ENCODE results near the gene C17orf50. TPM values are rescaled to one million over a fixed set of nuclear protein-coding genes. Genes with fewer than 3 reads are reported as not detected.

Gene C17orf50
- total RNA-seq, 1 experiment from 2014 or later, result not detected

- Histone ChIP-seq H2AFZ (no peak overlapping the region), H3K27ac (no peak overlapping the region), H3K4me3 (no peak overlapping the region), H3K36me3 (ENCODE audit: low read depth) (0 out of 2 replicates have a peak, but pooled peaks cover 6% of the 10 kb centered on the region), H3K9me3 (ENCODE audit: insufficient read depth, low read depth) (no peaks in the 10 kb centered on the region), H3K4me2 (no peak overlapping the region), H4K20me1 (ENCODE audit: insufficient read depth) (no peaks in the 10 kb centered on the region), H3K79me2 (ENCODE audit: low read depth) (no peaks in the 10 kb centered on the region), H3K27me3 (ENCODE audit: insufficient read depth, low read depth) (no peaks in the 10 kb centered on the region), H3K9me2 (ENCODE audit: insufficient read depth) (no peaks in the 10 kb centered on the region), H3K4me1 (replicated peaks; ENCODE audit: insufficient read depth) (peaks cover 6% of the 10 kb centered on the region), H3F3A (ENCODE audit: insufficient read depth, low read depth) (peaks cover 10% of the 10 kb centered on the region; the same call in 1 of the 2 replicates)
- DNase-seq, result no peak
- intact Hi-C loops (cut with micrococcal nuclease; ENCODE audit: unreplicated experiment), result no loop called here
- no TSS peak for BruUV-seq (replicated peaks)
- ChIA-PET POLR2A (ENCODE audit: unreplicated experiment) (no interaction called here), CTCF (no interaction called here)
- TF ChIP-seq CTCF (conservative IDR thresholded peaks at IDR 0.05) (no peak), EZH2 (IDR thresholded peaks at IDR 0.05; ENCODE audit: low read depth) (no peak)
Measured at GRCh38 chr17:35714988-35715387, 45.7 kb upstream of the C17orf50 start.

GRCh38 chr17:35715416-35715815 lies 45.3 kb upstream of the C17orf50 start:
- no peaks in the 10 kb centered on the region for H3K9me2 ChIP-seq (ENCODE audit: insufficient read depth)
- BruUV-seq (replicated peaks), result no TSS peak
- TF ChIP-seq CTCF (conservative IDR thresholded peaks at IDR 0.05) (no peak), EZH2 (IDR thresholded peaks at IDR 0.05; ENCODE audit: low read depth) (no peak)
- H3K4me3 ChIP-seq, result no peak overlapping the region
- no peak overlapping the region for H3K4me2 ChIP-seq
- DNase-seq, result no peak
- H4K20me1 ChIP-seq (ENCODE audit: insufficient read depth), result no peaks in the 10 kb centered on the region
- H3K4me1 ChIP-seq (replicated peaks; ENCODE audit: insufficient read depth), result peaks cover 6% of the 10 kb centered on the region
- intact Hi-C loops (cut with micrococcal nuclease; ENCODE audit: unreplicated experiment), result no loop called here
- H3F3A ChIP-seq (ENCODE audit: insufficient read depth, low read depth), result peaks cover 10% of the 10 kb centered on the region; the same call in 1 of the 2 replicates
- no peak overlapping the region for H2AFZ ChIP-seq
- CTCF ChIA-PET, result no interaction called here
- H3K9me3 ChIP-seq (ENCODE audit: insufficient read depth, low read depth), result no peaks in the 10 kb centered on the region
- POLR2A ChIA-PET (ENCODE audit: unreplicated experiment), result no interaction called here
- H3K79me2 ChIP-seq (ENCODE audit: low read depth), result no peaks in the 10 kb centered on the region
- H3K27me3 ChIP-seq (ENCODE audit: insufficient read depth, low read depth), result no peaks in the 10 kb centered on the region
- no peak overlapping the region for H3K27ac ChIP-seq
- 0 out of 2 replicates have a peak, but pooled peaks cover 8% of the 10 kb centered on the region for H3K36me3 ChIP-seq (ENCODE audit: low read depth)

- Histone ChIP-seq H3K27ac (no peak overlapping the region), H3K9me3 (ENCODE audit: insufficient read depth, low read depth) (no peaks in the 10 kb centered on the region), H3F3A (ENCODE audit: insufficient read depth, low read depth) (peaks cover 10% of the 10 kb centered on the region; the same call in 1 of the 2 replicates), H3K4me1 (replicated peaks; ENCODE audit: insufficient read depth) (peaks cover 6% of the 10 kb centered on the region), H3K4me2 (no peak overlapping the region), H3K36me3 (ENCODE audit: low read depth) (0 out of 2 replicates have a peak, but pooled peaks cover 8% of the 10 kb centered on the region), H3K79me2 (ENCODE audit: low read depth) (no peaks in the 10 kb centered on the region), H3K27me3 (ENCODE audit: insufficient read depth, low read depth) (no peaks in the 10 kb centered on the region), H2AFZ (no peak overlapping the region), H3K4me3 (no peak overlapping the region), H4K20me1 (ENCODE audit: insufficient read depth) (no peaks in the 10 kb centered on the region), H3K9me2 (ENCODE audit: insufficient read depth) (no peaks in the 10 kb centered on the region)
- no peak for DNase-seq
- CTCF ChIA-PET, result no interaction called here
- POLR2A ChIA-PET (ENCODE audit: unreplicated experiment), result no interaction called here
- TF ChIP-seq EZH2 (IDR thresholded peaks at IDR 0.05; ENCODE audit: low read depth) (no peak), CTCF (conservative IDR thresholded peaks at IDR 0.05) (no peak)
- intact Hi-C loops (cut with micrococcal nuclease; ENCODE audit: unreplicated experiment), result no loop called here
- no TSS peak for BruUV-seq (replicated peaks)
Measured at GRCh38 chr17:35716173-35716572, 44.5 kb upstream of the C17orf50 start.
